ENCODE data around the gene HLA-DPA1.

Gene HLA-DPA1

DNA sequence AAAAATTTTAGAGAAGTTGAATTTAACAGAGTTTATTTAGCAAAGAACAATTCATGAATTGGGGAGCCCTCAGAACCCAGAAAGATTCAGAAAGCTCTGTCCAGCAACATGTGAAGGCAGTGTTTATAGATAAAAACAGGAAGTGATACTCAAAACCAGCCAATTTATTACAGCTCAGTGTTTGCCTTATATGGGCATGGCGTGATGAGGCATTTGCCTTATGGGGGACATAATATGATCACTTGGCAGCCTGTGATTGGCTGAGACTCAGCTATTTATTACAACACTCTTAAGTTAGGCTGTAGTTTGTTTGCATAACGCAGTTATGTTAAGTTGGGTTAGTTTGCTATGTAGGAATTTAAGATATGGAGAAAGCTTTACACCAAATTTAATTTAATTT, 11.5 kb downstream of the HLA-DPA1 start:
- DNase-seq: no peak

DNA sequence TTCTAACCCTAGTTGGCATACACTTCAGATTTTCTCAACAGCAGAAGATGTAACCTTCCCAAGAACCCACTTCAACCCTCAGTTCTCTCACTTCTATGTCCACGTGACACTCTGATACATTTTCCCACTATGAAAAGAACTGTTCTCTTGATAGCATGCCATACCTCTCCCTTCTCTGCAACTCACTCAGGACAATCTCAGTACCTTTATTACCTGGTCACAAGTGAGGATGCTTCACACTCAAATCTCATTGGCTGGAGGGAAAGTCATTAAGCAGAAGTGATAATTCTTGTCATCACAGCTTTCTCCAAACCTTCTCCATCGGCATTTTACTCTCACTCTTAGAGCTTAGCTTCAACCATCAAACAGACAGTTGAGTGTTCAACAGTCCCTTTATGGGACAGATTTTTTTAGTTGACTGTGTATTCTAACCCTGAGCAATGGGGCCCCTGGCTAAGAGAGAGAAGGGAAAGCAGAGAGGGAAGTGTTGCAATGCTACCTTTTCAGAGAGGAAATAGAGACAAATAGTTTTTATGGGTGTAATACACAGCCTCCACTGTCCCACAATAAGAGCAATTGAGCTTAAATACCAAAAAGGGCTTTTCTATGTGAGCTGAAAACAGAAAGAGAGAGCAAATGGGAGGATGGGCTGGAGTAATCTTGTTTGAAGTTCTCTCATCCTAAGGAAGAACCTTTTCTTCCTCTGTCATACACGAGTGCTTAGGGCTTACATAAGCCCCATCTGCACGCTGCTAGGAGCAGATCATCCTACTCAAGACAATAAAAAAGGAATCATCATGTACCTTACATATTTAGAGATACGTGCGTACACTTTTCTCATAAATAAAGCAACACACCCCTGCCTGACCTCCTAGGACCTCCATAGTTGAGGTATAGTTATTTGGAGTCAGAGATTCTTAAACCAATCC, 16.0 kb downstream of the HLA-DPA1 start:
- DNase-seq: no peak

DNA sequence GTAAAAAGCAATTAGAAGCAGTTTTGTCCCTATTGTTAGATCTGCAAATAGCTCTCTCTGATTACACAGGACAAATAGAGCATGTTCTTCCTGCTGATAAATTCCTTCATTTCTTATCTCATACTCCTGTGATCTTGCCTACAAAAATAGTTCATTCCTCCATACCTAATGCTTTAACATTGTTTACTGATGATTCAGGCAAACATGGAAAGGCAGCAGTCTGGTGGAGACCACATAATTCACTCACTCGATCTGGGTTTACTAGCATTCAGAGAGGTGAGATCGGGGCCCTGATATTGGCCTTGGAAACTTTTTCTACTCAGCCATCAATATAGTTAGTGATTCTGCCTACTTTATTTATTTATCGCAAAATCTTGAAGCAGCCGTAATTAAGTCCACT, 20.2 kb downstream of the HLA-DPA1 start:
- DNase-seq: no peak

DNA sequence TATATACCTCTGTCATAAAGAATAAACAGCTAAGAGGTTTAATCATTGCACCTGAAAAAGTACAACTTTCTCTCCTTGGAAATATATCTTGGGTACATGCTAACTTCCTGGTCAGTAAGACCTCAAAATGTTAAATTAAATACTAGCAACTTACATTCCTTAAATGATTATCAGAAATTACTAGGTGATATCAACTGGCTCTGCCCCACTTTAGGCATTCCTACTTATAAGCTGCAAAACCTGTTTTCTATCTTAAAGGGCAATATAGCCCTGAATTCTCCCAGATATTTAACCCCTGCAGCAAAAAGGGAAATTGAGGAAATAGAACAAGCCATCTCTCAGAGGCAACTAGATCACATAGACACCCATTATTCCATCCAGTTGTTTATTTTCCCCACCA, 20.8 kb downstream of the HLA-DPA1 start:
- no peak for DNase-seq

DNA sequence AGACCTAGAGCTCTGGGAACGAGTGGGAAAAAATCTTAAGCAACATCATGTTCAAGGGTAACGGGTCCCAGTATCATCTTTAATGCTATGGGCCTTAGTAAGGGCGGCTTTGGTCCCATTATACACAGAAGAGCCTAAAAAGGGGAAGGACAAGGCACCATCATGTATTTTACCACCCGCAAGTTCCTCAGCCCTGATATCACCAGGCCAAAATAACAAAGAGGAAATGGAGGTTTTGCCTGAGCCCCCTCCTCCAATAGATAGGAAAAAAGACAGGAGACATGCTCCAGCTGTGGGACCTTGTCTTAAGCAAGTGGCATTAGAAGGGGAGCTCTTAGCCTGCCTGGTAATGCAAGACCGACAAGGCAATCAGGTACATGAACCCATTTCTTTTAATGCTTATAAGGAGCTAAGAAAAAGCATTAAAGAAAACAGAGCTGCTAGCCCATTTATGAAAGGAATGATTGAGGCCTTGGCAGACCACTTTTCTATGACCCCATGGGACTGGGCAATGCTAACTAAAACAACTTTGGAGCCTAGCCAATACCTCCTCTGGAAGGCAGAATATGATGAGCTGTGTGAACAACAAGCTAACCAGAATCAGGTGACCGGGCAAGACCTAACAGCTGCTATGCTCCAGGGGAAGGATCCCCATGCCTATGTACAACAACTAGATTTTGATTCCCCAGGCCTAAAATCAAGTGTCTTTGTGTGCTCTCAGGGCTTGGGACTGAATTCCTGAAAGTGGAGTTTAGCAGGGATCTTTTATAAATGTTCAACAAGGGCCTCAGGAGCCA, 23.2 kb downstream of the HLA-DPA1 start:
- no peak for DNase-seq

DNA sequence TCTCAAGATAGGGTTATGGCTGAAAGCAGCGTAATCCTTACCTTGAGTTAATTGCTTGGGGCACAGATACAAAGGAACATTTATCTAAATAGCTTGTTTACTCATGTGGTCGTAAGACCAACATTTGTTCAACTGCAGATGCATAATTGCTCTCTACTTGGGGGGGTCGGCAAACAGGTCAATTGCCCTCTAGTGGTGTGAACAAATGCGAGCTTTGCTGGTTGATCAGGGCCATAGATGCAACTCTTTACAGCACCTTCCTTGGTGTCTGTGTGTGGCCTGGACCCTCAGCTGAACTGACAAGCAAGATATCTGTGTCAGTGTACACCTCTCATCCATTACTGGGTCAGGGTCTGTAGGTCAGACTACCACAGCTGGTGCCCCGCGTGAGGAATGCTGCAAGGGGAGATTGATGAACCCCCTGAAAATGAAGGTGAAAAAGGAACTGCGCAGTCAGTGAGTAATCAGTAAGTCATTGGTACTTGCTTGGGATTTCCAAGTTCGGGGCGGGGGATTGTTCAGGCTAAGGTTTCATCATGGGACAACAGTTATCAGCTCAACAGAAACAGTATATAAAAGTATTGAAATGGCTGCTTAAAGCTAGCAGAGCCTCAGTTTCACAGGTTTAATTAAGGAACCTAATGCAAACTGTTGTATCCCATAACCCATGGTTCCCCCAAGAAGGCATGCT, 24.0 kb downstream of the HLA-DPA1 start:
- DNase-seq: no peak

DNA sequence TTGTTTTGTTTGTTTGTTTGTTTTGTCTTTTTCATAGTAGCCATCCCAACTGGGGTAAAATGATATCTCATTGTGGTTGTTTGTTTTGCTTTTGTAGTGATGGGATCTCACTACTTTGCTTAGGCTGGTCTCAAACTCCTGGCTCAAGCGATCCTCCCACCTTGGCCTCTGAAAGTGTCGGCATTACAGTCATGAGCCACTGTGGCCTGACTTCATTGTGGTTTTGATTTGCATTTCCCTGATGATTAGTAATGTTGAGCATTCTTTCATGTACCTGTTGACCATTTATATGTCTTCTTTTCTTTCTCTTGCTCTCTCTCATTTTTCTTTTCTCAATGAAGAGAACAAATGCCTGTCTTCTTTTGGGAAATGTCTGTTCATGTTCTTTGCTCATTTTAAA, 33.3 kb downstream of the HLA-DPA1 start:
- no peak for DNase-seq

DNA sequence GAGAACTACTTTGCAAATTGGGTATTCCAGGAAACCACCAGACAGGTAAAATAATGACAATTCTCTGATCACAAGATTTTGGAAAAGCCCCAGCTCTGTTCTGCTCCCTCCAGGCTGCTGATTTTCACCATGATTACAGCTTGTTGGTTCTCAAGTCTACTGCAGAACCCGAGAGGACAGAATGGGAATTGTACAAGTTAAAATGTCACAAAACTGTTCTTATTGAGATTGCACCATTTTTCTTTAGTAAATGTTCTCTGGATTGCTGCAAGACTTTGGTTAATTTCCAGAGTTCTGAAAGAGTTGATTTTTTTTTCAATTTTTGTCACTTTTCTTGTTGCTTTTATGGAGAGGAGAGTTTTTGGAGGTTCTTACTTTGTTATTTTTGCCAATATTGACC, 36.9 kb downstream of the HLA-DPA1 start:
- DNase-seq: no peak

DNA sequence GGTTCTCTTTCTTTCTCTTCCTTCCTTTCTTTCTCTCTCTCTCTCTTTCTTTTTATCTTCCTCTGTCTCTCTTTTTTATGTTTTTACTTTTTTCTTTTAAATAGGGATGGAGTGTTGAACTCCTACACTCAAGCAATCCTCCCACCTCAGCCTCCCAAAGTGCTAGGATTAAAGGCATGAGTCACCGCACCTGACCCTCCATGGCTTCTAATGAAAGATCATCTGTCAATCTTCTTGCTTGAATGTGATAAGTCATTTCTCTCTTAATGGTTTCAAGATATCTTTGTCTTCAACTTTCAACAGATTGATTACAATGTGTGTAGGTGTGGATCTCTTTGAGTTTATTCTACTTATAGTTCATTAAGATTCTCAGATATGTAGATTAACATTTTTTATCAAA, 38.9 kb downstream of the HLA-DPA1 start:
- no peak for DNase-seq

DNA sequence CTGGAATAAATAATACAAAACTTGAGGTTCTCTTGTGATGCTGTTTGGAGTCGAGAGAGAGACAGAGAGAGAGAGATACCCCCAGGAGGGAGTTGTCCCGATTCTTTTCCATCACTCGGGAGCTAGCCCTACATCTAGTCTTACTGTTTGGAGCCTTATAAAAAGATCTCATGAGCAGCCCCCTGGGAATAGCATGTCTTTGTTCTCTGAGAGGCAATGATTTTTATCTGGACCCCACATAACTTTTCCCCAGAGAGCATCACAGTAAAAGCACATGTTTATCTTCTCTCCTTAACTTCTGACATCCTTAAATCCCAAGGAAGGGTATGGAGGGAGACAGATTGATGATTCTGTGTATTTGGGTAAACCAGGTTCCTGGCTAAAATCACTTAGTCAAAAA, 43.2 kb downstream of the HLA-DPA1 start:
- no peak for DNase-seq

DNA sequence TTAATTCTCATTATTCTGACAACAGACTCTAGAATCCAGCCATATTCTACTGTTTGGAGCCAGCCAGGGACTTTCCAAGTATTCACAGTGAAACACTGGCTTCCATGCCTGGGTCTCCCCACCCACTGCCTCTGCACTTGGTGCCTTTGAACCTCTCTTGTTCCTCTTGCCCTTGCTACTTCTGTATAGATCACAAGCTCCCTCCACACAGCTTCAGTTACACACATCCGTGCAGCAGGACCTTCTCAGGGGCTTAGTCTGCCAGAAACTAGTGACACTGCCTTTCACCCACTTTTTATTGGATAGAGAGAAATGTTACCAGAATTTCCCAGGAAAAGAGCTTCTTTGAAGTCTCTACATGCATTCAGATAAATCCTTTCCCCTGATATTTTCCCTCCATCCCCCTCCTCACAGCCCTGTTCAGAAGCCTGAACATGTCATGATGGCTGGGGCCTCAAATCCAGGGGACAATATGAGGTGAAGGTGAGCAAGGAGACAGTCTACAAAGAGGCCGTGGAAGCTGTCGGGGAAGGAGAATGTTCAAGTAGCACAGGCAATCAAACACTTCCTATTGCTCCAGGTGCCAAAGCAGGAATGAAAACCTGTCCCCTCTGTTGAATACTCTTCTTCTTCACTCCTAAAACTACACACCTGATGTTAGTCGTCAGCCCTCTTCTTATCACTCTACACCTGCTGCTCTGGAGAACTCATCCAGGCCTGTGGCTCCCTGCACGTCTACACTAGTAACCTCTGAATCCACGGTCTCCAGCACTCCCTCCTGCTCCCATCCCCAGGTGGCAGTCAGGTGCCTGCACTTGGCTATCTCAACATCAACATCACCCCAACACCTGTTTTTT, 43.9 kb downstream of the HLA-DPA1 start:
- no peak for DNase-seq

DNA sequence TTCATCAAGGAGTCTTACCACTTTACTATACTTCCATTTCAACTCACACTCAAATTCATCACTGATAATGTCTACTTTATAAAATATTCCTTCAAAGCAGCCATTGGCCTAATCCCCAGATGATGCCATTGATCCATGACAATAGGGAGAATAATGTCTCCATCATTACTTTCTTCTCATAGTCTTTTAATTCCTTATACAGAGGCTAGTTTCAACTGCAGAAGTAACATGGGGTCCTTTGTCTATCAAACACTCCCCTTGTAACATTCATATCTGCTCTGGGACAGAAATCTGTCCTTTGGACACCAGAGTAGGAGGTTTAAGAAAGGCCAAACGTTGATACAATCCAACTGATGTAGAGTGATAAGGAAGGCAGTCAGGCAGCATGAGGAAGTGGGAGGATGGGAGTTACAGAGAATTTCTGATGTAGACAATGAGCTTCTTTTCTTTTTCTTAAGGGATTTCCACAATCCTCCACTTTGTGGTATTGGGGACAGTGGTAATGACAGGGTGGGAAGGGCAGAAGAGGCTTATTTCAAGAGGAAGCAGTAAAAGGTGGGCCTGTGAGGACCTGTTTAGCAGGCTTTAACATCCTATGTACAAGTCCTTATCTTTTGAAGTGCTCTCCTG, 45.1 kb downstream of the HLA-DPA1 start:
- DNase-seq: no peak

DNA sequence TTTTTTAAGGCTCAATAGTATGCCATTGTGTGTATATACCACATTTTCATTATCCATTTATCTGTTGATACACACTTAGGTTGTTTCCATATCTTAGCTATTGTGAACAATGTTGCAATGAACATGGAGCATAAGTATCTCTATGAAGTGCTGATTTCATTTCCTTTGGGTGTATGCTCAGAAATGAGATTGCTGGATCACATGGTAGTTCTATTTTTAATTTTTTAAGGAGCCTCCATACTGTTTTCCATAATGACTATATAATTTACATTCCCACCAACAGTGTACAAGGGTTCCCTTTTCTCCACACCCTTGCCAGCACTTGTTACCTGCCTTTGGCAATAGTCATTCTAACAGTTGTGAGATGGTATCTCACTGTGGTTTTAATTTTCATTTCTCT, 48.9 kb downstream of the HLA-DPA1 start:
- DNase-seq: no peak

DNA sequence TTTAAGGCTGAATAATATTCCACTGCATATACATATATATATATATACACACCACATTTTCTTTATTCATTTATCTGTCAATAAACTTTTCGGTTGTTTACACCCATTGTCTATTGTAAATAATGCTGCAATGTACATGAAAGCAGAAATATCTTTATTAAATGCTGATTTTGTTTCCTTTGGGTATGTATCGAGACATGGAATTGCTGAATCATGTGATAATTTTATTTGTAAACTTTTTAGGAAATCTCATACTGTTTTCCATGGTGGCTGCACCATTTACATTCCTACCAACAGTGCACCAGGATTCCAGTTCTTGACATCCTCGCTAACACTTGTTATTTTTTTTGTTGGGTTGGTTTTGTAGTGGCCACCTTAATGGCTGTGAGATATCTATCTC, 49.9 kb downstream of the HLA-DPA1 start:
- DNase-seq: no peak

DNA sequence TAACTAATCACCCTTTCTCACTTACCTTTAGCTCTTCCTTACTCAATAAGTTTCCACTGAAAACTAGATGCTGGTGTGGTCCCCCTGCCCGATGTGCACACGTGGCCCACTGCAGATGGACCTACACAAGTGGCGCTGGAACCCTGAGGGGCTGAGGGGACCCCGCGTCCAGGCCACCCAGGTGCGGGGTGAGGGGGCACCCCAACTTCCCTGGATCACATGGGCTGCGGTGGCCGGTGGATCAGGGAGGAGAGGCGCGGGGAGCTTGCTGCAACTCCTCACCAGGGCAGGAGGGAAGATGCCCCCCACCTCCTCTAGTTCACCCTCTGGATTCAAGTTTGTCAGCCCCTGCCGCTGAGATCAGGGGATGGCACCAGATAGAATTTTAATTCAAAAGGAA, 51.5 kb downstream of the HLA-DPA1 start:
- DNase-seq: no peak

DNA sequence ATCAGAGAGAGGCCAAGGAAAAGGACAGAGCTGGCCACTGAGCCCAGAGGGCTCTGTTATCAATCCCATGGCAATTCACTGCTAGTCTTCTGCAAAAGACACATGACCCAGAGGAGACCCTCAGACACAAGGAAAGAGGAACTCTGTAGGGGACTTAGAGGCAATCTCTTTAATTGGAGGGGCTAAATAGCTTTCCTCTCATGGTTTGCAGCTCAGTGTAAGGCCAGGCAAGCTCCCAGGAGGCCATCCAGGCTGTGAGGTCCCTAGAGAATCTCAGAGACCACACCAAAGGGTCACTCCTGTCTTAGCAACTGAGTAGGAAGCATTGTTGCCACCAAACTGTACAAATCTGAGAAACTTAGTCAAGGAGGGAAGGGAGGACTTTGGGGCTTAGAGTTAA, 54.1 kb downstream of the HLA-DPA1 start:
- no peak for DNase-seq

DNA sequence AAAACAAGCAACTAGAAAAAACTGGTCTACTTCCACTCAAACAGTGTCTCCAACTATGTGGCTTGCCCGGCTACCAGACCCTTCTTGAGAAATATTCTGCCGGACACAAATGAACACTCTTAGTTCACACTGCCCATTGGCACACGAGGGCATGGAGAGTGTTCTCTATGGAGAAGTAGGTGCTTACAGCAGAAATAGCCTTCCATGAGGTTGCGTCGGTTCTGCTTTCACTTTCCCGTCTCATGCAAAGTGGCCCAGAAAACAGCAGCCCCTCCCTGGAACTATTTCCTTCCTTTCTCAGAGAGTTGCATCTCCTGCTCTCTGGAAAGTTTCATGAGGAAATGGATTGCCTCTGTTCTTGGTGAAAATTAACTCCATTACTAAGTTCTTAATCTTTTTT, 54.5 kb downstream of the HLA-DPA1 start:
- peak; percentile 13 to 43 for DNase-seq

DNA sequence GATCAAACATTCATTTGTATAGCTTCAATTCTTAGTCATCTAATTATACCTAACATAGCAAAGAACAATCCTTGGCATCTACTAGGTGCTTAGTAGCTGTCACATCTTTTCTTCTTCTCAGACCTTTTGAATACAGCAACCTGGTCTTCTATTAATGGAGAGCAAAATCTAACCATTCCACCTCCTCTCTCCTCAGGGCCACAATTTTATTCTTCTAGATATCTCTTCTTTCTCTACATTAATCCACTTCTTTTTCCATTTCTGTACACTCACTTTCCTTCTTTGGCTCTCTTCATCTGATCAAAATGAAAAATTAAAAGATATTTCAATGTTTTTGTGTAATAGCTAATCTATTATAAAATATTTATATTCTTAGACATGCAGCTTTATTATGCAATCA, 55.0 kb downstream of the HLA-DPA1 start:
- no peak for DNase-seq

DNA sequence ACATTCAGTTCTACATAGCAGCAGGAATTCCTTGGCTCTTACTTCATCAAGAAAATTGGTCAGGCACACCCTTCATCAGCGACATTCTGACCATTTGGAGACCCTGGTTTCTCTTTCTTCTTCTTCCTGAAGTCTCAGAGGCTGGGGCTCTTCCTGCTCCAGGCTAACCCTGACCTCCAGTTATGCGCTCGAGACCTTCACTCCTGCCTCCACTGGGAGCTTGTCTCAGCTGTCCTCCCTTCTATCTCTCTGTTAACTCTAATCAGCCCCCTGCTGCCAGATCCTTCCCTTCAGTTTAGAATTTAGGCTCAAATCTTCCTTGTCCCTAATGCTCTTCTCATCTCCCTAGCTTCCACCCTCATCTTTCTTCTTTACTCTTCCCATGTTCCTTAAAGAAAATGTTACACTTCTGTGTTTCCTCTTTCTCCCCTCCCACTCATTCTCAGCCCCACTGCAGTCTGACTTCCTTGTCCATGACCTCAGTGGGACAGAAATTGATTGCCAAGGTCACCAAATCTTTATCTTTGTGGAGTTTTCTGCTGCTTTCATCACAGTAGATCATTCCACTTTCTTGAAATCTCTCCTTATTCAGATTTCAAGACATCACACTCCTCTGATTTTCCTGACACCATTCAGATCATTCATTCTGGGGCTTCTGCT, 55.6 kb downstream of the HLA-DPA1 start:
- DNase-seq: no peak

DNA sequence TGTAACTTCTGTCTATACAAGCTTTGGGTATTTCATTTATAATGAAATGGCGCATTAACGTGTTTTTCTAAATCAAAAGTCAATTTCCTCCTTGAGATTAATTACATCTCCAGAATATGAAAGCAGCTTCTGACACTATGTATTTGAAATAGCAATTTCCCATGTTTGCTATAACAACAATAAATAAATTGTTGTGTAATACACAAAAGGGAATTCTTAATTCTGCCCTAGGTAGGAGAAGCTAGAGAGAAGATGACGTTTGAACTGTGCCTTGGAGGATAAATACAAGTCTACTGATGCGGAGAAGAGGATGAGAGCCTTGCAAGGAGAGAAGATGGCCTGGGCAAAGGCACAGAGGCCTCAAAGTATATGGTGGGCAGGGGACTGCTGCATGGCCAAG, 56.4 kb downstream of the HLA-DPA1 start:
- DNase-seq: no peak

DNA sequence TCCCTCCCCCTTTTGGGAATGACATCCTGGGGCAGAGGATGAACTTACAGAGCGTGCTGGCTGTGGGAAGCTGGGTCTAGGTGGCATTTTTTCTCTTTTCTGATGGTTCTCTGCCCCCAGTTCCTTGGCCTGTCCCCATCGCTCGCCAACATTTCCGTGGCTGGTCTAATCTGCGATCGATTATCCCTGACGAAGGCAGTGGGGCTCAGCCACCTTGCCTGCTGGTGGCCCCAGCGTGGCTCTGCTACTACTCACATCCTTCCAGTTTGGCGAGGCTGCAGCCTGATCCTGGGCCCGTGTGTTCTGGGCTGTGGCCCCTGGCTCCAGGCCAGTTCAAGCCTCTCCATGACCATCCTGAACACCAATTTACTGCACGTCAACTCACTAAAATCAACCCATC, 57.7 kb downstream of the HLA-DPA1 start:
- no peak for DNase-seq

All from stimulated activated CD4-positive, alpha-beta T cell treated with anti-CD3 and anti-CD28 coated beads, Interleukin-4, amount 100 ng/mL, for 4 hours (primary cell).